GM21526 (cell line): ENCODE data around the gene CNIH1.
"Not testable (repeated sequence)": the region's sequence is repeated elsewhere in the genome, so short reads cannot be mapped to it uniquely, and the experiment has no call there.

Experiments used
- ATAC-seq: cut with Tn5 transposase; IDR thresholded peaks from one replicate; pipeline ENCODE4 v1.9.1; 2021; ENCODE audit warnings: moderate library complexity; ENCODE audit not compliant: unreplicated experiment, low FRiP score

CNIH1 gene

DNA sequence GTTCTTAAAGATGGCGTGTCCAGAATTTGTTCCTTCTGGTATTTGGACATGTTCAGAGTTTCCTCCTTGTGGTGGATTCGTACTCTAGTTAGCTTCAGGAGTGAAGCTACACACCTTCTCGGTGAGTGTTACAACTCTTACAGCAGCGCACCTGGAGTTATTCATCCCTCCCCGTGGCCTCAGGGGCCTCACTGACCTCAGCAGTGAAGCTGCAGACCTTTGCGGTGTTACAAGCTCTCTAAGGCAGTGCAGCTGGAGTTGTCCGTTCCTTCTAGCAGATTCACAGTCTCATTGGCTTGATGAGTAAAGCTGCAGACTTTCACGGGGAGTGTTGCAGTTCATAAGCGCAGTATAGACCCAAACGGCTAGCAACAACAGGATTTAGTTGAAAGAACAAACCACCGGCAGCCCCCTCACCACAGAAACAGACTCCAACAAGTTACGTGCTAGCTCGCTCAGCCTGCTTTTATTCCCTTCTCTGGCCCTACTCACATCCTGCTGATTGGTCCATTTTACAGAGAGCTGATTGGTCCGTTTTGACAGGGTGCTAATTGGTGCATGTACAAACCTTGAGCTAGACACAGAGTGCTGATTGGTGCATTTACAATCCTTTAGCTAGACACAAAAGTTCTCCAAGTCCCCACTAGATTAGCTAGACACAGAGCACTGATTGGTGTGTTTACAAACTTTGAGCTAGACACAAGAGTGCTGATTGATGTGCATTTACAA is 48.9 kb downstream of the CNIH1 start:
- ATAC-seq = no peak

DNA sequence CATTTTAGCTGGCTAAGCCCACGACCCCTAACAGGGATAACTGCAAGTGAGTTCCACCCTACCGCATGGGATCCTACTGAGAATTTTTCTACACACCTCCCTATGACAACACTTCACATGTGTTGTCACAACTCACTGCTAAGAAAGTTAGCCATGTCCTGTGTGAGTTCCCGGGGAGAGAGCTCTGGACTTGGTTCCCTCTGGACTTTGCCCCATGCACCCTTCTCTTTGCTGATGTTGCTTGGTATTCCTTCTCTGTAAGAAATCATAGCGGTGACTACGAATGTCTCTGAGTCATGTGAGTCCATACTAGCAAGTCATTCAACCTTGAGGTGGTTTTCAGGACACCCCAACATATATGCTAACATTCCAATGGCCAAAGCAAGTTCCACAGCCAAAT is 53.8 kb downstream of the CNIH1 start:
- ATAC-seq = no peak

DNA sequence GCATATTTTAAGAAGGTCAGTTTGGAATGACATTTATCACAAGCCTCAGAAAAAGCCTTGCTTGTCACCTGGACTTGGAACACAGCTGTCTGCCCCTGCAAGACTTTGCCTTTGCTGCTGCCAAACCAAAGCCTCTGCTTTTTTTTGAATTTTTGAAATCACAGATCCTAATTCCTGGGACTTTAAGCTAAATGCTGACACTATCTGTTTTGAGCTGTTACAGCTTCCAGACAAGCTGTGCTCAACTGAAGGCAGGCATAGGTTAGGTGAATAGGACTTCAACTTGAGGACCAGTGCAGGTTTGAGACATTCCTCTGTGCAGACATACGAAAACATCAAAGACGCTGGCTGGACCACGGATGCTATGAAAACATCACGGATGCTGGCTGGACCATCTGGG is 55.6 kb downstream of the CNIH1 start:
- no peak for ATAC-seq

DNA sequence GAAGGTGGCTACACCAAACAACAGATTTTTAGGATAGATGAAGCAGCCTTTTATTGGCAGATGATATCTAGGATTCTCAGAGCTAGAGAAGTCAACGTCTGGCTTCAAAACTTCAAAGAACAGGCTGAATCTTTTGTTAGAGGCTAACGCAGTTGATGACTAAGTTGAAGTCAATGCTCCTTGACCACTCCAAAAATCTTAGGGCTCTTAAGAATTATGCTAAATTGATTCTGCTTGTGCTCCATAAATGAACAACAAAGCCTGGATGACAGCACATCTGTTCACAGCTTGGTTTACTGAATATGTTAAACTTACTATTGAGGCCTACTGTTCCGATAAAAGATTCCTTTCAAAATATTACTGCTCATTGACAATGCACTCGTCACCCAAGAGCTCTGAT is 57.3 kb downstream of the CNIH1 start:
- no peak for ATAC-seq

DNA sequence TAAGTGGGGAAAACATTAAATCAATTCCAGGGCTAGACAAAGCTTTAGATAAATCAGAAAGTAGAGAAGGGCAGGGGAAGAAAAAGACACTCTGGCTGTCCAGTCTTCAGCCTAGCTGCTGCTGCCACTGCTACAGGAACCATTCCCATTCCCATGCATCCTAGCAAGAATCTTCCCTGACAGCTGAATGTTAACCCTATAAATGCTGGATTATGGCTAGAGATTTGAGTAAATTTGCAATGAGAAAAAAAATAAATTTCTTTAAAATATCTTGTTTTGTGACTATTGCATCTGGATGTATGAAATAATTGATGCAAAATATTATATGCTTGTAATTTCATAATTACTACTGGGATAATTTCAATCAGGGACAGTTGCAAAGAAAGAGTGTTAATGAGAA is 59.4 kb downstream of the CNIH1 start:
- no peak for ATAC-seq

DNA sequence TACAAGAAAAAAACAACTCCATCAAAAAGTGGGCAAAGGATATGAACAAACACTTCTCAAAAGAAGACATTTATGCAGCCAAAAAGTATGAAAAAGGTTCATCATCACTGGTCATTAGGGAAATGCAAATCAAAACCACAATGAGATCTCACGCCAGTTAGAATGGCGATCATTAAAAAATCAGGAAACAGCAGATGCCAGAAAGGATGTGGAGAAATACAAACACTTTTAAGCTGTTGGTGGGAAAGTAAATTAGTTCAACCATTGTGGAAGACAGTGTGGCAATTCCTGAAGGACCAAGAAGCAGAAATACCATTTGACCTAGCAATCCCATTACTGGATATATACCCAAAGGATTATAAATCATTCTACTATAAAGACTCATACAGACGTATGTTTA is 60.6 kb downstream of the CNIH1 start:
- not testable (repeated sequence) for ATAC-seq

DNA sequence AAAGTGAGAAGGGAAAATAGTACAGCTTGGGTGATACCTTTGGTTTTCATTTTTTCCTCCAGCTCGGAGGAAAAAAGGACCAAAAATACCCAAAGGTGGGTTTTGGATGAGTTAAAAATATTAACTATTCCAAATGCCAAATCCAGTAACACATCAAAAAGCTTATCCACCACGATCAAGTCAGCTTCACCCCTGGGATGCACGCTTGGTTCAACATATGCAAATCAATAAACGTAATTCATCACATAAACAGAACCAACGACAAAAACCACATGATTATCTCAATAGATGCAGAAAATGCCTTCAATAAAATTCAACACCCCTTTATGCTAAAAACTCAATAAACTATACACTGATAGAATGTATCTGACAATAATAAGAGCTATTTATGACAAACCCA is 62.3 kb downstream of the CNIH1 start:
- ATAC-seq = not testable (repeated sequence)

DNA sequence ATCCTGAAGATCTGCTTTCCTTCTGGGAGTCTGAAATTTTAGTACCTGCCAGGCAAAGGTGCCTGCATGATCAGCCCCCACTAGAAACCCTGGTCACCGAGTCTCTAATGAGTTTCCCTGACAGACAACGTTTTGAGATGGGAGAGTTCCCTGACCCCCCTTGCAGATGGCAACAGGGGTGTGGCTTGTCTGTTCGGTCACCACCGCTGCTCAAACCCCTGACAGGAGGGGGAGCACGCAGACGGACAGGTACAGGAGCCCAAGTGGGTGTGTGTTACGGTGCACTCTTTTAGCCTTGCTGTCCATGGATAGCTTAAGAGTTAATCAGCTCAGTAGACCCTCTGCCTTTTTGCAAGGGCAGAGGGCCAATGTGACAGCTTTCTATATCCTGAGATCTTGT is 63.7 kb downstream of the CNIH1 start:
- ATAC-seq = no peak

DNA sequence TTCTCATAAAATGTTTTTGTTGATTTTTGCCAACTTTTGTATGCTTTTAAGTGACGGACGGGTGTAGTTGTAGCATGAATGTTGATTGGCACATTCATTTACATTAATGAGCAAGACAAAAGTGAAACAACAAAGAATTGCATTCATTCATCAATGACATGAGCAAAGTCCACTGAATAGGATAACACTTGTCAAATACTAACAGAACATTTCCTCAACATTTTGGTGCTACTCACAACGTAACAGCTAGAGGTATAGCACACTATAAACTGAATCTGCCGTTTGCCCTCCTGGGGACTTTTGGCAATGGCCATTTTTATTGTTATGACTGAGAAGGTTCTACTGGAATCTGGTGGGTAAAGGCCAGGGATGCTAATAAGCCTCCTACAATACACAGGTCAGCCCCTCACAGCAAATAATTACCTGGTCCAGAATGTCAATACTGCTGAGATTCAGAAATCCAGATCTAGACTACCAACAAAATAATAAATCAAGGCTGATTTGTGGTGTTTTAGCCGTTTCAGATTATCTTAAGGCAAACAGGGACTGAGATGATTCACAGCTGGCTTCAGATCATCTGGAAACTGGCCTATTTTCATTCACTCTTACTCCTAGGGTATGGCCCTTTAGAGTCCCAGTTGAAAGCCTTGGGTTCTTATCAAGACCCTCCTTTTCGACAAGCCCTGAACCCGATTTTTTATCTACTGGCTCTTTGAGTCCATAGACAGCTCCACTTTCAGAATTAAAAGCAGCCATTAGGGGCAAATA is 66.9 kb downstream of the CNIH1 start:
- ATAC-seq = no peak
